SU-DHL-6 (cell line): ENCODE measurements around the gene PXYLP1.

ENCODE experiments used
- EZH2phosphoT487 ChIP-seq: fragments of 200-600 bp; sonication (generic), shearing (Covaris generic); conservative IDR thresholded peaks from 2 replicates; pipeline ENCODE4 v1.6.1; 2018; ENCODE audit warnings: mild to moderate bottlenecking, antibody characterized with exemption, low read length, moderate library complexity, mixed read lengths
- TF ChIP-seq, protein P1 (sequence below): fragments of 200-600 bp; sonication (generic); IDR thresholded peaks from one replicate; pipeline ENCODE4 v1.5.1; 2017; ENCODE audit warnings: antibody characterized with exemption, mild to moderate bottlenecking, low read length, moderate library complexity; ENCODE audit not compliant: insufficient read depth, poor library complexity, severe bottlenecking

DNA sequence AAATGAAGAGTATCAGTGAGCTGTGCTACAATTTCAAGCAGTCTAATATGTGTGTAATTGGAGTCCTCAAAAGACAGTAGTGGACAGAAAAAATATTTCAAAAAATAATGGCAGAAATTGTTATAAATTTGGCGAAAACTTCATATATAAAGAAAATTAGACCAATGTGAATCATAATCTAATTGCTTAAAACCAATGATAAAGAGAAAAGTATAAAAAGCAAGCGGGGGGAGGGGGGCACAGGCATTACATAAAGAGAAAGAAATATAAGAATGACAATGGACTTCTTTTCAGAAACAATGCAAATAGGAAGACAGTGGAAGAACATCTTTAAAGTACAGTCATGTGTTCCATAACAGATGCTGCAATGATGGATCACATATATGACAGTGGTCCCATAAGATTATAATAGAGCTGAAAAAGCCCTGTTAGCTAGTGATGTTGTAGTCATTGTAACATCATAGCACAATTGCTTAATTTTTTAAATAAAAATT is 7.9 kb upstream of the PXYLP1 start:
- TF ChIP-seq, protein P1, sequence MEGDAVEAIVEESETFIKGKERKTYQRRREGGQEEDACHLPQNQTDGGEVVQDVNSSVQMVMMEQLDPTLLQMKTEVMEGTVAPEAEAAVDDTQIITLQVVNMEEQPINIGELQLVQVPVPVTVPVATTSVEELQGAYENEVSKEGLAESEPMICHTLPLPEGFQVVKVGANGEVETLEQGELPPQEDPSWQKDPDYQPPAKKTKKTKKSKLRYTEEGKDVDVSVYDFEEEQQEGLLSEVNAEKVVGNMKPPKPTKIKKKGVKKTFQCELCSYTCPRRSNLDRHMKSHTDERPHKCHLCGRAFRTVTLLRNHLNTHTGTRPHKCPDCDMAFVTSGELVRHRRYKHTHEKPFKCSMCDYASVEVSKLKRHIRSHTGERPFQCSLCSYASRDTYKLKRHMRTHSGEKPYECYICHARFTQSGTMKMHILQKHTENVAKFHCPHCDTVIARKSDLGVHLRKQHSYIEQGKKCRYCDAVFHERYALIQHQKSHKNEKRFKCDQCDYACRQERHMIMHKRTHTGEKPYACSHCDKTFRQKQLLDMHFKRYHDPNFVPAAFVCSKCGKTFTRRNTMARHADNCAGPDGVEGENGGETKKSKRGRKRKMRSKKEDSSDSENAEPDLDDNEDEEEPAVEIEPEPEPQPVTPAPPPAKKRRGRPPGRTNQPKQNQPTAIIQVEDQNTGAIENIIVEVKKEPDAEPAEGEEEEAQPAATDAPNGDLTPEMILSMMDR, result no peak
- no peak for TF ChIP-seq EZH2phosphoT487
